Astrocyte of the cerebellum (primary cell): ENCODE measurements around the gene DCP1B.
A peak's percentile ranks its signal among the peaks of the same experiment; 100 is the strongest.

ENCODE experiments used
- DNase-seq: peaks from one replicate; pipeline ENCODE4 v3.0.0-alpha.2; 2011; ENCODE audit warnings: low read depth
- H3K4me3 ChIP-seq: 2 replicates; pipeline ENCODE4 v1.5.1; 2011; ENCODE audit warnings: mild to moderate bottlenecking, low read depth, low read length, moderate library complexity
- in situ Hi-C: cut with HindIII; loops from 2 replicates; pipeline ENCODE4 v1.10.0; 2017; ENCODE audit warnings: low sequenced_read_pairs
- TF ChIP-seq, protein P1 (sequence below): IDR thresholded peaks from 2 replicates; pipeline ENCODE4 v1.5.1; 2012; ENCODE audit warnings: low read length, low read depth, moderate library complexity, mild to moderate bottlenecking; ENCODE audit errors: missing control alignments

The DCP1B gene

DNA sequence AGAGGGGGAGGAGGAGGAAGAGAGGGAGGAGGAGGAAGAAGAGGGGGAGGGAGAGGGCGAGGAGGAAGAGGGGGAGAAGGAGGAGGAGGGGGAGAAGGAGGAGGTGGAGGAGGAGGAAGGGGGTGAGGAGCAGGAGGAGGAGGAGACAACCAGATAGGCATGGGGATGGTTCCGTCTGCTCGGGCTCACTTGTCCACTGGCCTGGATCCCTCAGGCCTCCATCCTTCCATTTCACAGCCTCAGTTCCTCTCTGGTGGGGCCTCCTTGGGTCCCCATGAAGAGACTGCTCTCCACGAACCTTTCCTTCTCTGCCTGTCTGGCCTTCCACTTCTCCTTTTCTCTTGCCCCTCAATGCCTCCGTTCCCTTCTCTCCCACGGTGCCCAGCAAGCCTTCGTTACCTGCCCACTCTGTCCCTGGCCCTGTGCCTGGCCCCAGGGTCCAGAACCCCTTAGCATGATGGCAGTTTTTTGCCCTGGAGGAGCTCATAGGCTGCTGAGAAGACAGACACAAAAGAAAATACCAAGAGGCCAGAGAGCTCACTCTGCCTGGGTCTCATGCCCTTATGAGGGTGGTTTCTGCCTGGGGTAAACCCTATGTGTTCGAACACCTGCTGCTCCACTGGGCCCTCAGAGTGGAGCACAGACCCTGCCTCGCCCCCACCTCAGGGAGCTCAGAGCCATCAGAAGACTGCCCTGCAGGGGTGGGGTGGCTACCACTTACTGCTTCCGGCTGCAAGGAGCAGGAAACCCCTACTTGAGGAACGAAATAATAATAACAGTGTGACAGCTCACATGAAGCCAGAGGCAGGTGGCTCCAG is 74.1 kb downstream of the DCP1B start:
- TF ChIP-seq, protein P1, sequence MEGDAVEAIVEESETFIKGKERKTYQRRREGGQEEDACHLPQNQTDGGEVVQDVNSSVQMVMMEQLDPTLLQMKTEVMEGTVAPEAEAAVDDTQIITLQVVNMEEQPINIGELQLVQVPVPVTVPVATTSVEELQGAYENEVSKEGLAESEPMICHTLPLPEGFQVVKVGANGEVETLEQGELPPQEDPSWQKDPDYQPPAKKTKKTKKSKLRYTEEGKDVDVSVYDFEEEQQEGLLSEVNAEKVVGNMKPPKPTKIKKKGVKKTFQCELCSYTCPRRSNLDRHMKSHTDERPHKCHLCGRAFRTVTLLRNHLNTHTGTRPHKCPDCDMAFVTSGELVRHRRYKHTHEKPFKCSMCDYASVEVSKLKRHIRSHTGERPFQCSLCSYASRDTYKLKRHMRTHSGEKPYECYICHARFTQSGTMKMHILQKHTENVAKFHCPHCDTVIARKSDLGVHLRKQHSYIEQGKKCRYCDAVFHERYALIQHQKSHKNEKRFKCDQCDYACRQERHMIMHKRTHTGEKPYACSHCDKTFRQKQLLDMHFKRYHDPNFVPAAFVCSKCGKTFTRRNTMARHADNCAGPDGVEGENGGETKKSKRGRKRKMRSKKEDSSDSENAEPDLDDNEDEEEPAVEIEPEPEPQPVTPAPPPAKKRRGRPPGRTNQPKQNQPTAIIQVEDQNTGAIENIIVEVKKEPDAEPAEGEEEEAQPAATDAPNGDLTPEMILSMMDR = no peak
- no peak for DNase-seq
- in situ Hi-C loops = loop anchor here (5.0 to 25.0 kb wide), 2 partner anchors 43 to 118 kb away; partner anchors contain the start of gene LRTM2
- no peak overlapping the region for H3K4me3 ChIP-seq

DNA sequence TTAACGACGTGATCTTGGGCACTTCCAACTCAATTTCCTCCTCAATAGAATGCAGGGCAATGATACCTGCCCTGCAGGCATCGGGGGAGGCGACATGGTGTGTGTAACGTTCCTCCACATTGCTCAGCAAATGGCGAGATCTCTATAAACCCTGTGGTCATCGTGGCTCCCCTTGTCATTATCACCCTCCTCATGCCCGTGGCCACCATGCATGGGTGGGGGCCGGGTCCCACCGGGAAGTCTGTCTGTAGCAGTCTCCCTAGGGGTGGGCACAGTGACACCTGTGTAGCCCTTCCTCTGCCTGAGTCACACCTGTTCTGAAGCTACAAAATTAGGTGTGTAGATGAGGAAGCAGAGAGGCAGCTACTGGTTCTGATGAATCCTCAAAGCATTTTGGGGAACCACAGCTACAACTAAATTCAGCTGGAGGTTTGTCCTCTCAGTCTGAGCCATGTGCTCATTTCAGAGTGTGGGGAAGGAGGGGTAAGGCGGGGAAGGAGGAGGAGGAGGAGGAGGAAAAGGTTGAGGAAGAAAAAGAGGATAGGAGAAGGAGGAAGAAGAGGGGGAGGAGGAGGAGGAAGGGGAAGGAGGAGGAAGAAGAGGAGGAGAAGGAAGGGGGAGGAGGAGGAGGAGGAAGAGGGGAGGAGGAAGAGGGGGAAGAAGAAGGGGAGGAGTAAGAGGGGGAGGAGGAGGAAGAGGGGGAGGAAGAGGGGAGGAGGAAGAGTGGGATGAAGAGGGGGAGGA is 74.8 kb downstream of the DCP1B start:
- no peak for DNase-seq
- in situ Hi-C loops = loop anchor here (5.0 to 25.0 kb wide), 2 partner anchors 42 to 117 kb away; partner anchors contain the start of gene LRTM2
- TF ChIP-seq, protein P1 = no peak
- H3K4me3 ChIP-seq = no peak overlapping the region

DNA sequence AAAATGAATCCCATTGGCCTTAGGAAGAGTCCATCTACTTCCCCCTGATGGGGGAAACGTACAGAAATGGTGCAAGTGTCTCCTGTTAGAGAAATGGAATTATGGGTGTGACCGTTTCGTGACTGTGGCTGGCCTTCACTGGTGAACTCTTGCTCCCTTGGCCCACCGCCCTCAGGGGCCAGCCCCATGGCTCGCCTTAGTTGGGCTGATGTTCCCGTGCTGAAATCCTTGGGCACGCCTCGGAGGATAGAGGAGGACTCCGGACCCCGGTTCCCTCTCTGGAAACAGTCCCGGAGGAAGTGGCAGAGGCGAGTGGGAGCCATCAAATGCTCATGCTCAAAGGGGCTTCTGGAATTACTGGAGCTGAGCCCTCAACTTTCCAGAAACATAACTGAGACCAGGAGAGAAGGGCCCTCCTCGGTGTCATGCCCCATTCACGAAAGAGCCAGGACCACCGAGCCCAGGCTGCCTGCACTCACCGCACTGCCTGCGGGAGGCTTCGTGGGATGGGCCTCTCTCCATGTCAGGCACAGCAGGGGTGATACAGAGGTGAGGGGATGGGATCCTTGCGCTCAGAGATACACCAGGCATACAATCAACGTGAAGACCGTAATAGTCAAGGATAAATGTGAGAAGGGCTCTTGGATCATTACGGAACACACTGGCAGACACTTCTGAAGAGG is 75.7 kb downstream of the DCP1B start:
- TF ChIP-seq, protein P1 = no peak
- in situ Hi-C loops = loop anchor here (5.0 to 25.0 kb wide), 2 partner anchors 41 to 116 kb away; partner anchors contain the start of gene LRTM2
- H3K4me3 ChIP-seq = no peak overlapping the region
- no peak for DNase-seq

DNA sequence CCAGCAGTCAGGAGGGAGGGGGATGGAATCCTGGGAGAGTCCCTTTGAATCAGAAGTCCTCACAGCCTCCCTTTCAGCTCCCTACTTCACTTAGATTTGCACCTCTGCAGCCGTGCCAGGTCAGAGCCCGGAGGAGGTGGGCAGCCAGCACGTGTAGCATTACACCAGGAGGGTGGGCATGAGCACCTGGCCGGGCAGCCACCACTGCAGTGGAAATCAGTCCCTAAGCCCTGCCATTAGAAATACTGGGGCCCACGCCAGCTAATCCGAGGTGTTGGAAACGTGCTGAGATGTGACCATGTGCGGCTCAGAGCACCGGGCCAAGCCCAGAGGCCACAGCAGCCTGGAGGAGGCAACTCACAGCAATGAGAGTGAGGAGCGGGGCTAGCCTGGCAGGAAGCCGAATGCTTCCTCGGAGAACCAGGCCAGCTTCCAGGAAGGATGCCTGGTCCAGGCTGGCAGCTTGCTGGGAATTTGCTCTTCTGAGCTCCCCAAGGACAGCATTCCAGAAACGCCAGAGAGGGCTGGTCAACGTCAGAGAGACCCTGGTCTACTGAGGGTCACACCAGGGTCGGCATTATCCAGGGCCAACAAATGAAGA is 76.4 kb downstream of the DCP1B start:
- DNase-seq = peak; percentile 16
- in situ Hi-C loops = loop anchor here (5.0 to 25.0 kb wide), 2 partner anchors 41 to 116 kb away; partner anchors contain the start of gene LRTM2
- H3K4me3 ChIP-seq = no peak overlapping the region
- TF ChIP-seq, protein P1 = no peak

DNA sequence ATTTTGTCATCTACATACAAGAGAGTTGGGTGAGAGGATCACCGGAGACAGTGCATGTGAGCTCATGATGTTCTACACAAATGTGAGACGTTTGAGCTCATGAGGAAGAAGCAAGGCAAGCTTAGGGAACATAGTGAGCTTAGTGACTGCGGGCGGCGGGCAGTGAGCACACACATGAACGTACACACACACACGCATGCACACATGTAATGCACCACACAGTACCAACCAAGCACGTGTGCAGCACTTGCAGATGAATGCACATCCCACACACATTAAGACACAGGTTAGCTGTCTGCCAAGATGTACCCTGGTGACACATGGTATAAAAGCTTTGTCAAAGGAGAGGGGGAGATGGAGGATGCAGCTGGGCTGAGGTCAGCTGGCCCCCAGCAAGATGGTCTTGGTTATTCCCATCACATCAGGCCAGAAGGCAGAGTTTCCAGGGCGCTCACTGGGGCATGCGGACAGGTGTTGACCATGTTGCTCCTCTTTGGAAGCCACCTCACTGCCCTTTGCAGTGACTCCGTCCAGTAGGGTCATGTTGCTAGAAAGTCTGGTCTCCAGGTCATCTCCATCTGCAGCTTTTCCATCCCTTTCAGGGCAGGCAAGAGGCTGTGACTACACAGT is 77.1 kb downstream of the DCP1B start:
- TF ChIP-seq, protein P1 = no peak
- DNase-seq = no peak
- H3K4me3 ChIP-seq = no peak overlapping the region
- in situ Hi-C loops = loop anchor here (5.0 to 25.0 kb wide), 2 partner anchors 40 to 115 kb away; partner anchors contain the start of gene LRTM2
